ENCODE data around the gene DSTN.

GRCh38 chr20:17635332-17636244 is 65.7 kb downstream of the DSTN start:
- TF ChIP-seq POLR2A (IDR thresholded peaks at IDR 0.05) (no peak), POLR2AphosphoS5 (IDR thresholded peaks at IDR 0.05) (no peak), CTCF (IDR thresholded peaks at IDR 0.05) (no peak), EP300 (IDR thresholded peaks at IDR 0.05; ENCODE audit: low read depth) (no peak)

Measured in transverse colon (tissue), 4 donors.